OCI-LY1 (cell line): Measurements from ENCODE around the gene UBQLN4.

Experiments
- H2AFZ ChIP-seq: fragments of 200-600 bp; sonication (generic), shearing (Covaris generic); 2 replicates; pipeline ENCODE4 v1.6.0; 2014; ENCODE audit warnings: antibody characterized with exemption, mild to moderate bottlenecking, low read length
- H3F3A ChIP-seq: fragments of 200-600 bp; sonication (generic), shearing (Covaris generic); 2 replicates; pipeline ENCODE4 v1.6.0; 2014; ENCODE audit warnings: mild to moderate bottlenecking, antibody characterized with exemption, low read length, moderate library complexity; ENCODE audit not compliant: insufficient read depth
- H3K27ac ChIP-seq: fragments of 200-600 bp; sonication (generic); 2 replicates; pipeline ENCODE4 v1.5.1; 2014; ENCODE audit warnings: low read length, mixed run types, mild to moderate bottlenecking, low read depth; ENCODE audit not compliant: poor library complexity, severe bottlenecking
- H3K27me3 ChIP-seq: fragments of 200-600 bp; sonication (generic); 2 replicates; pipeline ENCODE4 v1.6.0; 2014; ENCODE audit warnings: antibody characterized with exemption, mild to moderate bottlenecking, low read length, moderate library complexity; ENCODE audit not compliant: insufficient read depth
- H3K36me3 ChIP-seq: fragments of 200-600 bp; sonication (generic); 2 replicates; pipeline ENCODE4 v1.6.1; 2014; ENCODE audit warnings: mild to moderate bottlenecking, antibody characterized with exemption, low read length, moderate library complexity, mixed read lengths; ENCODE audit not compliant: insufficient read depth
- H3K4me1 ChIP-seq: fragments of 200-600 bp; sonication (generic); 2 replicates; pipeline ENCODE4 v1.5.1; 2014; ENCODE audit warnings: mild to moderate bottlenecking, low read length, moderate library complexity; ENCODE audit not compliant: insufficient read depth, severe bottlenecking
- H3K4me2 ChIP-seq: fragments of 200-600 bp; sonication (generic), shearing (Covaris generic); 2 replicates; pipeline ENCODE4 v1.6.1; 2014; ENCODE audit warnings: low read length
- H3K4me3 ChIP-seq: fragments of 200-600 bp; sonication (generic); 2 replicates; pipeline ENCODE4 v1.5.1; 2014; ENCODE audit warnings: low read length, low read depth, mild to moderate bottlenecking, mixed read lengths; ENCODE audit not compliant: poor library complexity, severe bottlenecking
- H3K79me2 ChIP-seq: fragments of 200-600 bp; shearing (Covaris generic); 2 replicates; pipeline ENCODE4 v1.6.1; 2016; ENCODE audit warnings: mixed run types, low read length, mixed read lengths; ENCODE audit not compliant: insufficient read depth
- H3K9ac ChIP-seq: fragments of 200-600 bp; sonication (generic), shearing (Covaris generic); 2 replicates; pipeline ENCODE4 v1.6.1; 2014; ENCODE audit warnings: mild to moderate bottlenecking, low read length, mixed read lengths
- H3K9me2 ChIP-seq: fragments of 200-600 bp; sonication (generic), shearing (Covaris generic); 2 replicates; pipeline ENCODE4 v1.6.1; 2014; ENCODE audit warnings: low read depth, mild to moderate bottlenecking, low read length, mixed read lengths
- H3K9me3 ChIP-seq: fragments of 200-600 bp; shearing (Covaris generic); 2 replicates; pipeline ENCODE4 v1.6.1; 2014; ENCODE audit warnings: low read length, mixed read lengths
- H4K20me1 ChIP-seq: fragments of 200-600 bp; sonication (generic), shearing (Covaris generic); 2 replicates; pipeline ENCODE4 v1.6.0; 2016; ENCODE audit warnings: mild to moderate bottlenecking, low read length; ENCODE audit not compliant: insufficient read depth
- EZH2 ChIP-seq: fragments of 200-600 bp; sonication (generic), shearing (Covaris generic); IDR thresholded peaks from 2 replicates; pipeline ENCODE4 v1.8.0; 2017; ENCODE audit warnings: borderline replicate concordance, mixed run types, mild to moderate bottlenecking, antibody characterized with exemption, low read length, moderate library complexity, mixed read lengths
- TF ChIP-seq, protein P1 (sequence below): fragments of 200-600 bp; sonication (generic), shearing (Covaris generic); IDR thresholded peaks from 2 replicates; pipeline ENCODE4 v1.5.1; 2017; ENCODE audit warnings: mild to moderate bottlenecking, antibody characterized with exemption, low read length, moderate library complexity, mixed read lengths

UBQLN4 gene

DNA sequence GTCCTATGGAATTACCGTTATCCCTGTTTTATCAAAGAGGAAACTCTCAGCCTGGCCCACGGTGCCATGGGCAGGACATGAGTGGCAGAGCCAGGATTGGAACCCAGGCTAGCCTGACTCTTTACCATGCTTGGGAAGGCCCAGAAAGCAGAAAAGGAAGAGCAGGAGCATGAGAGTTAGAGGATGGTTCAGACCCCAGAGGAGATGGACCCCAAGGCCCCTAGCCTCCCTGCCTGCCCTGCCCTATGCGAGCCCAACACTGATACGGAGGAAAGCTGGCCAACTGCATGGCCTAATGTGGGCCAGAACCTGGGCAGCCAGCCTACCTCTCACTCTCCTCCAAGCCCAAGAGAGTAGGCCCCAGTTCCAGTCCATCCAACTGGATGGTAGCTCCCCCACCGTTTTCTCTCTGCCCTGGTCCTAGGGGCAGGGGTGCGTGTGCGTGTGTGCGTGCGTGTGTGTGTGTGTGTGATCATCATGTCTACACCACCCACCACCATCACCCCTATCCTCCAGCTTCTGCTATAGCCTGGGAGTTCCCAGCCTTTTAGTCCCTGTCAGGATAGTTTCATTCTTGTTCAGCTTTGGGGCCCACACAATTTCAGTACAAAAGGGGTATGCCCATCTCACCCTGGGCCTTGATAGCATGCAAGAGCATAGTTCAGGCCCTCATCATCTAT lies 44.0 kb upstream of the UBQLN4 start:
- no peak overlapping the region for H3K4me2 ChIP-seq
- H4K20me1 ChIP-seq, result no peaks in the 10 kb centered on the region
- no peak overlapping the region for H2AFZ ChIP-seq
- H3K9me2 ChIP-seq, result no peaks in the 10 kb centered on the region
- H3K27ac ChIP-seq, result no peak overlapping the region
- no peaks in the 10 kb centered on the region for H3K4me1 ChIP-seq
- no peaks in the 10 kb centered on the region for H3K36me3 ChIP-seq
- H3F3A ChIP-seq, result no peaks in the 10 kb centered on the region
- TF ChIP-seq EZH2, result no peak
- TF ChIP-seq, protein P1, sequence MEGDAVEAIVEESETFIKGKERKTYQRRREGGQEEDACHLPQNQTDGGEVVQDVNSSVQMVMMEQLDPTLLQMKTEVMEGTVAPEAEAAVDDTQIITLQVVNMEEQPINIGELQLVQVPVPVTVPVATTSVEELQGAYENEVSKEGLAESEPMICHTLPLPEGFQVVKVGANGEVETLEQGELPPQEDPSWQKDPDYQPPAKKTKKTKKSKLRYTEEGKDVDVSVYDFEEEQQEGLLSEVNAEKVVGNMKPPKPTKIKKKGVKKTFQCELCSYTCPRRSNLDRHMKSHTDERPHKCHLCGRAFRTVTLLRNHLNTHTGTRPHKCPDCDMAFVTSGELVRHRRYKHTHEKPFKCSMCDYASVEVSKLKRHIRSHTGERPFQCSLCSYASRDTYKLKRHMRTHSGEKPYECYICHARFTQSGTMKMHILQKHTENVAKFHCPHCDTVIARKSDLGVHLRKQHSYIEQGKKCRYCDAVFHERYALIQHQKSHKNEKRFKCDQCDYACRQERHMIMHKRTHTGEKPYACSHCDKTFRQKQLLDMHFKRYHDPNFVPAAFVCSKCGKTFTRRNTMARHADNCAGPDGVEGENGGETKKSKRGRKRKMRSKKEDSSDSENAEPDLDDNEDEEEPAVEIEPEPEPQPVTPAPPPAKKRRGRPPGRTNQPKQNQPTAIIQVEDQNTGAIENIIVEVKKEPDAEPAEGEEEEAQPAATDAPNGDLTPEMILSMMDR, result no peak
- H3K79me2 ChIP-seq, result no peaks in the 10 kb centered on the region
- H3K4me3 ChIP-seq, result no peak overlapping the region
- H3K27me3 ChIP-seq, result no peaks in the 10 kb centered on the region; the same call in 1 of the 2 replicates
- no peak overlapping the region for H3K9ac ChIP-seq
- no peaks in the 10 kb centered on the region for H3K9me3 ChIP-seq

DNA sequence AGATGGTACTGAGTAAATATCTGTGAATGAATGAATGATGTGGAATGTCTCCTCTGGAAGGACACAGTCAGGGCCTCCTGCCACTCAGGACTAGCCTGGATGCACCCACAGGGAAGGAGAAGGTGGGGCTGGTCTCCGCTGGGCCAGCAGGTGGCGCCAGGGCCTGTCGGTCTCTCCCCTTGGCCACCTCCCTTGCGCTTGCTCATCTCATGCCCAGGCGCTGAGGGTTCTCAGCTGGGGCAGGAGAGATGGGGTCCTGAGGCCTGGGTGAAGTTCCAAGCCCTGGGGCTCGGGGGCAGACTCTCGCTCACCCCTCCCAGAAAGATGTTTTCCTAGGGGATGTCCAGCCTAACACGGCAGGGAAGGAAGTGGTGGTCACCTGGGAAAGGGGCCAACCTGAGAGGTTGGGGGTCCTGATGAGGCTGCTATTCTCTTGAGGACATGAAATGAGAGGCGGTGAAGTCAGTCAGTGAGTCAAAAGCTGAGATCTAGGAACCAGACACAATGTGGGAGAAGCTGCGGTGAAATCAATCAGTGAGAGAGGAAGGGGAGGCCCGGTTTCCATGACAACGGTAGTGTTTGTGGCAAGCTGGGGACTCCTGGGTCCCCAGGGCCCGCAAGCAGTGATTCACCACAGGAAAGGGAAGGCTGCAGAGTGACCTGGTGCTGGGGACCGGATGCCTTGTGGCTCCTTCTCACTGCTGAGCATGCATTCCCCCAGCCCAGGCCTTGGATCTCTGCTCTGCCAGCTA lies 43.2 kb upstream of the UBQLN4 start:
- Histone ChIP-seq H3F3A (no peaks in the 10 kb centered on the region), H3K4me2 (no peak overlapping the region), H2AFZ (no peak overlapping the region), H3K36me3 (no peaks in the 10 kb centered on the region), H3K4me3 (no peak overlapping the region), H3K9ac (no peak overlapping the region), H3K9me3 (no peaks in the 10 kb centered on the region), H3K9me2 (no peaks in the 10 kb centered on the region), H3K27me3 (no peaks in the 10 kb centered on the region; the same call in 1 of the 2 replicates), H3K27ac (no peak overlapping the region), H3K79me2 (no peaks in the 10 kb centered on the region), H4K20me1 (no peaks in the 10 kb centered on the region), H3K4me1 (no peaks in the 10 kb centered on the region)
- TF ChIP-seq, protein P1, result peak; percentile 98
- TF ChIP-seq EZH2, result no peak

DNA sequence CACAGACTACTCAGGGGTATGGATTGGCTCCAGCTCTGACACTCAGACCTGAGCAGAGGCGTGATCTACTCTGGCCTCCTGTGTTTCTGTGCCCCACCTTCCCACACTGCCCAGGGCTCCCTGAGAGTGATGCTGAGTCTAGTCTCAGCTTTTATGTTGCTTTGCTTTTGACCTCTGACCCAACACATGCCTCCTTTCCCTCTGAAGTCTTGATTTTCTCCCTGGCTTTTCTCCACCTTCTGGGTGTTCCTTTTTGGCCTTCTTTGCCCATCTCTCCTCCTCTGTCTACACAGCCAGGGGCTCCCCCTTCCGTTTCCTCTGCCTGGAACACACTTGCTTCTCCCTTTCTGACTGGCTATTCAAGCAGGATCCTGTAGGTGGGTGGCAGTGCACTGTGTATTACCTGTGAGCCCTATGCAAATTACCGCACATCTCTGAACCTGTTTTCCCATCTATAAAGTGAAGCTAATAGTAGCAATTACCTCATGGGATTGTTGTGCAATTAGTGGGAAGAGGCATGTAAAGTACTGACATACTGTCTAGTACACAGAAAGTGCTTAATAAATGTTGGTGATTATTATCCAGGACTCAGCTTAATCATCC lies 42.4 kb upstream of the UBQLN4 start:
- no peak overlapping the region for H3K9ac ChIP-seq
- H3K36me3 ChIP-seq, result no peaks in the 10 kb centered on the region
- no peak overlapping the region for H2AFZ ChIP-seq
- no peaks in the 10 kb centered on the region for H3K4me1 ChIP-seq
- H3K27me3 ChIP-seq, result peaks cover 4% of the 10 kb centered on the region; the same call in 1 of the 2 replicates
- H3F3A ChIP-seq, result no peaks in the 10 kb centered on the region
- H3K9me2 ChIP-seq, result no peaks in the 10 kb centered on the region
- H3K9me3 ChIP-seq, result no peaks in the 10 kb centered on the region
- no peaks in the 10 kb centered on the region for H3K79me2 ChIP-seq
- H3K4me2 ChIP-seq, result no peak overlapping the region
- no peak overlapping the region for H3K27ac ChIP-seq
- no peak overlapping the region for H3K4me3 ChIP-seq
- TF ChIP-seq, protein P1, result no peak
- no peak for TF ChIP-seq EZH2
- H4K20me1 ChIP-seq, result no peaks in the 10 kb centered on the region
